Measurements from ENCODE around the gene SCG3. TPM values are rescaled to one million over a fixed set of nuclear protein-coding genes. Genes with fewer than 3 reads are reported as not detected.

The SCG3 gene
- total RNA-seq, 1 donor from 2014 or later = 1.8 TPM

GRCh38 chr15:51677452-51677851 lies 3.9 kb upstream of the SCG3 start:
- Histone ChIP-seq H3K79me2 (ENCODE audit: insufficient read depth, low read length) (no peaks in the 10 kb centered on the region), H4K20me1 (ENCODE audit: insufficient read depth, low read length) (no peaks in the 10 kb centered on the region), H3K27me3 (ENCODE audit: insufficient read depth, low read length) (no peaks in the 10 kb centered on the region), H3K9me3 (ENCODE audit: insufficient read depth, low read depth, low read length) (no peaks in the 10 kb centered on the region), H3K4me2 (ENCODE audit: low read length) (no peak overlapping the region), H3K4me3 (ENCODE audit: insufficient read depth, low read depth, low read length) (no peak overlapping the region), H3K36me3 (ENCODE audit: insufficient read depth, low read length) (no peaks in the 10 kb centered on the region), H3K9ac (ENCODE audit: low read length) (no peak overlapping the region), H3K27ac (ENCODE audit: low read depth, low read length) (no peak overlapping the region), H3K4me1 (ENCODE audit: insufficient read depth, low read length) (no peaks in the 10 kb centered on the region), H2AFZ (ENCODE audit: low read depth, low read length) (no peak overlapping the region)
- Mint-ChIP-seq H3K4me1 (ENCODE audit: low read depth, unreplicated experiment) (peaks cover 7% of the 10 kb centered on the region), H3K36me3 (ENCODE audit: low read depth, unreplicated experiment) (no peaks in the 10 kb centered on the region), H3K27ac (ENCODE audit: unreplicated experiment) (no peak overlapping the region), H3K4me3 (ENCODE audit: unreplicated experiment) (no peak overlapping the region), H3K9me3 (ENCODE audit: unreplicated experiment) (peaks cover 1% of the 10 kb centered on the region), H3K27me3 (ENCODE audit: low read depth, unreplicated experiment) (peaks cover 2% of the 10 kb centered on the region)
- DNase-seq (ENCODE audit: low read depth) (no peak), FAIRE-seq (no peak)
- no peak for TF ChIP-seq EZH2 (IDR thresholded peaks at IDR 0.05; ENCODE audit: insufficient read depth, low read length)
- no peak for TF ChIP-seq CTCF (IDR thresholded peaks at IDR 0.05; ENCODE audit: insufficient read depth, low read depth, low read length)

GRCh38 chr15:51678096-51678495 lies 3.2 kb upstream of the SCG3 start:
- no peak for FAIRE-seq
- Mint-ChIP-seq H3K4me3 (ENCODE audit: unreplicated experiment) (no peak overlapping the region), H3K27me3 (ENCODE audit: low read depth, unreplicated experiment) (peaks cover 2% of the 10 kb centered on the region)

More at GRCh38 chr15:51678096-51678495, 3.2 kb upstream of the SCG3 start:
- Mint-ChIP-seq H3K36me3 (ENCODE audit: low read depth, unreplicated experiment) (no peaks in the 10 kb centered on the region), H3K27ac (ENCODE audit: unreplicated experiment) (no peak overlapping the region), H3K9me3 (ENCODE audit: unreplicated experiment) (peaks cover 1% of the 10 kb centered on the region), H3K4me1 (ENCODE audit: low read depth, unreplicated experiment) (peaks cover 6% of the 10 kb centered on the region)
- H3K9me3 ChIP-seq (ENCODE audit: insufficient read depth, low read depth, low read length) = no peaks in the 10 kb centered on the region
- no peaks in the 10 kb centered on the region for H3K79me2 ChIP-seq (ENCODE audit: insufficient read depth, low read length)
- DNase-seq (ENCODE audit: low read depth) = no peak
- no peaks in the 10 kb centered on the region for H3K36me3 ChIP-seq (ENCODE audit: insufficient read depth, low read length)
- H3K4me2 ChIP-seq (ENCODE audit: low read length) = no peak overlapping the region
- H3K4me1 ChIP-seq (ENCODE audit: insufficient read depth, low read length) = no peaks in the 10 kb centered on the region
- H3K27ac ChIP-seq (ENCODE audit: low read depth, low read length) = no peak overlapping the region
- H3K9ac ChIP-seq (ENCODE audit: low read length) = no peak overlapping the region
- H3K27me3 ChIP-seq (ENCODE audit: insufficient read depth, low read length) = peaks cover 3% of the 10 kb centered on the region
- TF ChIP-seq CTCF (IDR thresholded peaks at IDR 0.05; ENCODE audit: insufficient read depth, low read depth, low read length) = no peak
- no peak for TF ChIP-seq EZH2 (IDR thresholded peaks at IDR 0.05; ENCODE audit: insufficient read depth, low read length)
- no peak overlapping the region for H3K4me3 ChIP-seq (ENCODE audit: insufficient read depth, low read depth, low read length)
- H2AFZ ChIP-seq (ENCODE audit: low read depth, low read length) = no peak overlapping the region
- no peaks in the 10 kb centered on the region for H4K20me1 ChIP-seq (ENCODE audit: insufficient read depth, low read length)

All from astrocyte (in vitro differentiated cells and primary cell).